BE2C (cell line): ENCODE measurements around the gene DDX31.

Source experiments
- DNase-seq: peaks from one replicate; pipeline ENCODE4 v3.0.0-alpha.2; 2020
- H3K27me3 ChIP-seq: fragments of 250-450 bp; sonication (Bioruptor Pico); 2 replicates; pipeline ENCODE4 v1.5.1; 2020; ENCODE audit warnings: mild to moderate bottlenecking
- H3K36me3 ChIP-seq: fragments of 250-450 bp; sonication (Bioruptor Pico); 2 replicates; pipeline ENCODE4 v1.5.1; 2020; ENCODE audit warnings: mild to moderate bottlenecking
- H3K4me1 ChIP-seq: fragments of 250-450 bp; sonication (Bioruptor Pico); 2 replicates; pipeline ENCODE4 v1.5.1; 2020
- H3K4me3 ChIP-seq: 2 replicates; pipeline ENCODE4 v1.5.1; 2011; ENCODE audit warnings: low read depth, low read length
- H3K9me3 ChIP-seq: fragments of 250-450 bp; sonication (Bioruptor Pico); 2 replicates; pipeline ENCODE4 v1.5.1; 2020
- TF ChIP-seq, protein P1 (sequence below): IDR thresholded peaks from 2 replicates; pipeline ENCODE4 v1.5.1; 2012; ENCODE audit warnings: mild to moderate bottlenecking, low read depth, low read length

DDX31 gene

DNA sequence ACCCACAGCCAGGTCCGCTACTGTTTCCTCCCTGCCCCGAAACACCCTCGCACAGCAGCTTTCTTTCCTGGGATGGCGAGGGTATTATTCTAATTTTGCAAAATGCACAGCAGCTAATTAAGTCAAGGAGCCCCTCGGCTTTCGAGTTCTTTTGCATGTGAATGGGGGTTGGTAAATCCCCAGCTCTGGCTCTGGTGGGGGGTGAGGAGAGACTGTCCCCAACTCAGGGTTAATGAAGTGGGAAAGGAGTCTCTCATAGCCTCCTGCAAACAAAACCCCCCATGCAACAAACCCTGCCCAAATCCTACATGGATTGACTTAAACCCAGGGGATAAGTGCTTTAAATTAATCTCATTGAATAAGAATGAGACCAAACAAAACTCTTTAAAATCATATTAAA lies 78.5 kb downstream of the DDX31 start:
- no peak for DNase-seq
- Histone ChIP-seq H3K4me1 (no peaks in the 10 kb centered on the region), H3K4me3 (no peak overlapping the region)

DNA sequence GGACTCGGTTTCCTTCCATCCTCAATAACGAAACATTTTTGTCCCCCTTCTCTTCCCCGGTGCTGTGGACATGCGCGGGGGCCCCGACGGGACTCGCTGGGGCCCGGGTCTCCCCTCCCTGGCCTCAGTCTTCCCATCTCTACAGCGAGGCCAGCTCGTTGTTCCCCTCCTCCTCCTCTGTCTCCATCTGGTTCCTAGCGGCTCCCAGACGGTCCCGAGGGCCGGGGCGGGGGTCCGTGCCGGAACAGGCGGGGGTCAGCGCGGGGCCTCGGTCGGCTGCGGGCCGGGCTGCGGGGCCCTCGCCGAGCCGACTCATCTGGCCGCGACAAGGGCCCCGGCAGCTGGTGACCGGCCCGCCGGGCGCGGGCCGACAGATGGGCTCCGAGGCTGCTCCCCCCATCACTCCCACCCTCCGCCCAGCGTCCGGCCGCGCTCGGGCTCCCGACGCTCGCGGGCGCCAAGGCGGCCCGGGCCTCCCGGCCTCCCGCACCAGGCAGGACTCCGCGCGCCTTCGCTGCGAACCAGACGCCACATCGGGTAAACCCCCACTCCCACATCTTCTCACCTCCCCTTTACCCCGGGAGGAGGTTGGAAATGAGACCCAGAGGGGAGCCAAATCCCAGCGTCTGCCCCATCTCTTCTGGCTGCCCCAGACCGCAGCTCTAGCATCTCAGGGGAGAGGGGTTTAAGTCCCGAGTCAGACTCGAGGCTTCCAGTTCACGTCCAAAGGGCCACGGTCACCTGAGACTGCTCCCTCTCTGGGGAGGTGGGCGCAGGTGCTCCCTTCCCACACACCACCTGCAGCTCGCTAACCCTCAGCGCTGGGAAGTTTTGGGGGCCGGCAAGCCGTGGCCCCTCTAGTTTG lies 79.2 kb downstream of the DDX31 start:
- Histone ChIP-seq H3K4me1 (no peaks in the 10 kb centered on the region), H3K27me3 (peaks cover 58% of the 10 kb centered on the region), H3K36me3 (peaks cover 12% of the 10 kb centered on the region), H3K4me3 (no peak overlapping the region), H3K9me3 (no peaks in the 10 kb centered on the region)
- DNase-seq: no peak
- TF ChIP-seq, protein P1, sequence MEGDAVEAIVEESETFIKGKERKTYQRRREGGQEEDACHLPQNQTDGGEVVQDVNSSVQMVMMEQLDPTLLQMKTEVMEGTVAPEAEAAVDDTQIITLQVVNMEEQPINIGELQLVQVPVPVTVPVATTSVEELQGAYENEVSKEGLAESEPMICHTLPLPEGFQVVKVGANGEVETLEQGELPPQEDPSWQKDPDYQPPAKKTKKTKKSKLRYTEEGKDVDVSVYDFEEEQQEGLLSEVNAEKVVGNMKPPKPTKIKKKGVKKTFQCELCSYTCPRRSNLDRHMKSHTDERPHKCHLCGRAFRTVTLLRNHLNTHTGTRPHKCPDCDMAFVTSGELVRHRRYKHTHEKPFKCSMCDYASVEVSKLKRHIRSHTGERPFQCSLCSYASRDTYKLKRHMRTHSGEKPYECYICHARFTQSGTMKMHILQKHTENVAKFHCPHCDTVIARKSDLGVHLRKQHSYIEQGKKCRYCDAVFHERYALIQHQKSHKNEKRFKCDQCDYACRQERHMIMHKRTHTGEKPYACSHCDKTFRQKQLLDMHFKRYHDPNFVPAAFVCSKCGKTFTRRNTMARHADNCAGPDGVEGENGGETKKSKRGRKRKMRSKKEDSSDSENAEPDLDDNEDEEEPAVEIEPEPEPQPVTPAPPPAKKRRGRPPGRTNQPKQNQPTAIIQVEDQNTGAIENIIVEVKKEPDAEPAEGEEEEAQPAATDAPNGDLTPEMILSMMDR: no peak

More for the DNA sequence above, 78.5 kb downstream of the DDX31 start:
- no peaks in the 10 kb centered on the region for H3K9me3 ChIP-seq
- TF ChIP-seq, protein P1: no peak
- peaks cover 19% of the 10 kb centered on the region for H3K36me3 ChIP-seq
- peaks cover 51% of the 10 kb centered on the region for H3K27me3 ChIP-seq

- Histone ChIP-seq H3K36me3 (peaks cover 8% of the 10 kb centered on the region), H3K9me3 (no peaks in the 10 kb centered on the region), H3K4me3 (no peak overlapping the region), H3K27me3 (peaks cover 64% of the 10 kb centered on the region), H3K4me1 (no peaks in the 10 kb centered on the region)
- TF ChIP-seq, protein P1: no peak
- DNase-seq: no peak
Measured at GRCh38 chr9:132590037-132590317, 79.8 kb downstream of the DDX31 start.

DNA sequence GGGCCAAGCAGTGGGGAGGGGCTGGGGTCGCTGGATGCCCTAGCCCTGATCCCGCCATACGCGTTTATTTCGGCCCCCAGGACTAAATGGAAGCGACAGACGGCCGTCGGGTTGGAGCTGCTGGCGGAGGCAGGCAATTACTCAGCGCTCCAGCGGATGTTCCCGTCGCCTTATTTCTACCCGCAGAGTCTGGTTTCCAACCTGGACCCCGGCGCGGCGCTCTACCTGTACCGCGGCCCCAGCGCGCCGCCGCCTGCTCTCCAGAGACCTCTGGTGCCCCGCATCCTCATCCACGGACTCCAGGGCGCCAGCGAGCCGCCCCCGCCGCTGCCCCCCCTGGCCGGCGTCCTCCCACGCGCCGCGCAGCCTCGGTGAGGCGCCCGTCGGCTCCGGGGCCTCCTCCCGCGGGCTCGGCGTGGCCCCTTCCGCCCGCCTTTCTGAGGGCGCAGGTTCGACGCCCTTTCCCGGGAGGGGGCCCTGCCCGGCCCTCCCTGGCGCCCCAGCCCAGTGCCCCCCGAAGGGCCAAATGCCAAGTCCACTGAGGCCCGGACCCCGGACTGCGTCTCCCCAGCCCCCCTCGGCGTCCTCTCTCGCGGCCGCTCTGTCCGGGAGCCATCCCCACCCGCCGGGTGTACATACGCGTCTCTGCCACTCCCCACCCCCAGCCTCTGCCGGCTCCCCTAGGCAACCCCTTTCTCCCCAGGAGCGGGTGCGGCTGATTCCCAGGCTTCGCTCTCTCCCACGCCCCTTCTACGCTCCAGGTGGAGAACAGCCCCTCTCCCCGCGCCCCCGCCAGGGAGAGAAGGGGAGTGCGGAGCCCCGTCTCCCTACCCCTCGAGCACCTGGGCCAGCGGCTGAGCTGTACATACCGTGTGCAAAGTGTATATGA lies 80.4 kb downstream of the DDX31 start:
- Histone ChIP-seq H3K27me3 (peaks cover 70% of the 10 kb centered on the region), H3K4me1 (no peaks in the 10 kb centered on the region), H3K9me3 (no peaks in the 10 kb centered on the region), H3K4me3 (no peak overlapping the region), H3K36me3 (peaks cover 4% of the 10 kb centered on the region; the same call in 1 of the 2 replicates)
- TF ChIP-seq, protein P1: no peak
- no peak for DNase-seq

DNA sequence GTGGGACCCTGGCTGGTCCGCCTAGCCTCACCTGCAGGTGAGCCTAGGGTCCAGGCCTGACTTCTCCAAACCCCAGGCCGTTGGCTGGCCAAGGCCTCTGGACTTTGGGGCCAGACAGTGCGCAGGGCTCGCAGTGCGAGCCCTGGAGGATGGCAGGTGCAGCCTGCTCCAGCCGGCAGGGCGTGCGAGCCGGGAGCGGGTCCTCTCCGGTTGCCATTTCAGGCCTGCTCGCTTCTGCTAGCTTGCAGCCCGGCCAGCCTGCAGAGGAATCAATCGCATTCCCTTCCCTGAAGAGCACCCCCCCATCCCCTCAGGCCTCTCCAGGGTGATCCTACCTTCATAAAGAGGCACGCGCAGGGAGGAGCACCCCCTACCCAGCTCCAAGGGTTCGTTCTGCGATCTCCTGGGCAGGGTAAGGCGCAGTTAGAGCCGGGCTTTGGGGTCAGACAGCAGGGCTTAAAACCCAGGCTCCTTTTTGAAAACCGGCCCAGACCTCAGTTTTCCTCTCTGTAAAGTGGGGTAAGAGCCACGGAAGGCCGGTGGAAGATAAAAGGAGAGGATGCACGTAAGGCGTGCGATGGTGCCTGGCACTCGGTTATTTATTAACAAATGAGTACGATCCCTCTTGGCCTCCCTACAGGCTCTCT lies 81.2 kb downstream of the DDX31 start:
- no peak for DNase-seq
- Histone ChIP-seq H3K9me3 (no peaks in the 10 kb centered on the region), H3K4me1 (no peaks in the 10 kb centered on the region), H3K4me3 (no peak overlapping the region), H3K36me3 (no peaks in the 10 kb centered on the region), H3K27me3 (peaks cover 75% of the 10 kb centered on the region)
- TF ChIP-seq, protein P1: no peak
